B cell (primary cell): ENCODE data around the gene CFAP61.

Experiments
- CTCF ChIP-seq: fragments of 200-600 bp; IDR thresholded peaks from one replicate; pipeline ENCODE4 v1.8.0; 2022; ENCODE audit warnings: antibody characterized with exemption, mild to moderate bottlenecking
- EZH2 ChIP-seq: IDR thresholded peaks from 2 replicates; pipeline ENCODE4 v1.6.1; 2012; ENCODE audit warnings: borderline replicate concordance, low read depth, mild to moderate bottlenecking, moderate library complexity, low read length; ENCODE audit not compliant: insufficient read depth, poor library complexity, severe bottlenecking

- TF ChIP-seq CTCF, result no peak
- no peak for TF ChIP-seq EZH2
Measured at GRCh38 chr20:20223981-20224380, 171.6 kb downstream of the CFAP61 start.
